AG09309 (cell line): ENCODE measurements around the gene KIZ.

Source experiments
- DNase-seq: peaks from one replicate; pipeline ENCODE4 v3.0.0-alpha.2; 2010; ENCODE audit warnings: low read depth
- H3K4me3 ChIP-seq: 2 replicates; pipeline ENCODE4 v1.5.1; 2011; ENCODE audit warnings: mild to moderate bottlenecking, low read depth, low read length, moderate library complexity; ENCODE audit not compliant: control insufficient read depth
- CTCF ChIP-seq: IDR thresholded peaks from 2 replicates; pipeline ENCODE4 v1.5.1; 2011; ENCODE audit warnings: mild to moderate bottlenecking, low read depth, low read length, inconsistent platforms; ENCODE audit not compliant: insufficient read depth, control insufficient read depth; ENCODE audit errors: missing control alignments

Gene KIZ

GRCh38 chr20:21181028-21181427 is 55.1 kb downstream of the KIZ start:
- no peak for DNase-seq
- TF ChIP-seq CTCF = no peak
- no peak overlapping the region for H3K4me3 ChIP-seq

GRCh38 chr20:21182832-21183563 is 57.1 kb downstream of the KIZ start:
- TF ChIP-seq CTCF = no peak
- peak; percentile 98 for DNase-seq
- no peak overlapping the region for H3K4me3 ChIP-seq

- H3K4me3 ChIP-seq = no peak overlapping the region
- no peak for DNase-seq
- no peak for TF ChIP-seq CTCF
Measured at GRCh38 chr20:21183722-21184121, 57.8 kb downstream of the KIZ start.

- no peak for TF ChIP-seq CTCF
- no peak overlapping the region for H3K4me3 ChIP-seq
- DNase-seq = no peak
Measured at GRCh38 chr20:21184819-21185218, 58.9 kb downstream of the KIZ start.

GRCh38 chr20:21185849-21186248 is 60.0 kb downstream of the KIZ start:
- no peak overlapping the region for H3K4me3 ChIP-seq
- TF ChIP-seq CTCF = no peak
- no peak for DNase-seq

- no peak for DNase-seq
- TF ChIP-seq CTCF = no peak
- no peak overlapping the region for H3K4me3 ChIP-seq
Measured at GRCh38 chr20:21189761-21190523, 64.1 kb downstream of the KIZ start.
